HEK293 (cell line): ENCODE results near the gene SMURF1.

Experiments used
- CTCF ChIA-PET: fragments of 350-600 bp; formaldehyde crosslinking; extraction: SDS; loops from one replicate; lab custom pipeline; 2021; ENCODE audit warnings: antibody characterized with exemption; lab: Yijun Ruan, JAX
- POLR2A ChIA-PET: fragments of 300-600 bp; formaldehyde crosslinking; extraction: SDS; loops from one replicate; lab custom pipeline; 2020; ENCODE audit warnings: antibody characterized with exemption, inconsistent platforms; lab: Yijun Ruan, JAX
- H3K27ac ChIP-seq: fragments of 200-500 bp; sonication (Bioruptor generic); 2 replicates; pipeline ENCODE4 v1.5.1; 2014; ENCODE audit warnings: low read depth, low read length, control low read depth, inconsistent platforms; ENCODE audit errors: extremely low read depth
- H3K36me3 ChIP-seq, 2 experiments: fragments of 200-500 bp in 1 of 2; sonication (Bioruptor generic) in 1 of 2; 1 replicate in 1 of 2; 2 replicates in 1 of 2; pipeline ENCODE4 v1.5.1; 2014 to 2017; ENCODE audit warnings: inconsistent platforms in 2 of 2, low read length in 2 of 2; ENCODE audit not compliant: control insufficient read depth in 2 of 2, insufficient read depth in 1 of 2
- H3K4me1 ChIP-seq: fragments of 200-500 bp; sonication (Bioruptor generic); 2 replicates; pipeline ENCODE4 v1.5.1; 2014; ENCODE audit warnings: mild to moderate bottlenecking, low read length, inconsistent platforms; ENCODE audit not compliant: control insufficient read depth, insufficient read depth
- H3K4me3 ChIP-seq: 2 replicates; pipeline ENCODE4 v1.5.1; 2011; ENCODE audit warnings: low read depth, mild to moderate bottlenecking, control low read depth, low read length, moderate library complexity
- H3K9me3 ChIP-seq: fragments of 200-500 bp; sonication (Bioruptor generic); 2 replicates; pipeline ENCODE4 v1.5.1; 2014; ENCODE audit warnings: low read depth, low read length, inconsistent platforms; ENCODE audit not compliant: control insufficient read depth, insufficient read depth
- SCRT2 ChIP-seq: fragments of 450-650 bp; formaldehyde crosslinking; IDR thresholded peaks from 2 replicates; pipeline ENCODE4 v1.5.1; 2016; ENCODE audit warnings: missing biosample characterization, missing genetic modification characterization
- ZNF544 ChIP-seq: fragments of 450-650 bp; formaldehyde crosslinking; IDR thresholded peaks from 2 replicates; pipeline ENCODE4 v1.5.0; 2017; ENCODE audit warnings: missing biosample characterization, missing genetic modification characterization
- ZNF548 ChIP-seq: fragments of 450-650 bp; formaldehyde crosslinking; IDR thresholded peaks from 2 replicates; pipeline ENCODE4 v1.5.1; 2016; ENCODE audit warnings: missing biosample characterization, missing genetic modification characterization
- ZNF571 ChIP-seq: fragments of 450-650 bp; formaldehyde crosslinking; IDR thresholded peaks from 2 replicates; pipeline ENCODE4 v1.5.0; 2017; ENCODE audit warnings: missing biosample characterization, missing genetic modification characterization
- ZNF785 ChIP-seq: fragments of 450-650 bp; formaldehyde crosslinking; IDR thresholded peaks from 2 replicates; pipeline ENCODE4 v1.5.1; 2016; ENCODE audit warnings: missing biosample characterization, missing genetic modification characterization
- TF ChIP-seq, protein P1 (sequence below): fragments of 450-650 bp; formaldehyde crosslinking; IDR thresholded peaks from 2 replicates; pipeline ENCODE4 v1.5.1; 2016; ENCODE audit warnings: missing biosample characterization, missing genetic modification characterization, borderline replicate concordance

SMURF1 gene

DNA sequence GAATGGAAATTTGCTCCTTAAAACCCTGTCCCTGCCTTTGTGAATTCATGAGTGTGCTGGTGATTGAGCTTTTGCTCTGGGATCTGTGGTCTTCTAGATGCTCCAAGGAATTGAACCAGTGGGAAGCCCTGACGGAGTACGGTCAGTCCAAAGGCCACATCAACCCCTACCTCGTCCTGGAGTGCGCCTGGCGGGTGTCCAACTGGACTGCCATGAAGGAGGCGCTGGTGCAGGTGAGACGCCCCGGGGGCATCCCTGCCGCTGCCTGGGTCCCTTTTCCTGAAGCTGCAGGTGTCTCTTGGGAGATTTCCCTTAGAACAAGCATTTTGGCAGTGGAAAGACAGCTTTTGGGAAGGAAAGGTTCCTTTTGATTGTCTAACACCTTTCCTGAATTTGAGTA is 165.2 kb downstream of the SMURF1 start:
- Histone ChIP-seq H3K4me1 (no peaks in the 10 kb centered on the region), H3K27ac (no peak overlapping the region), H3K9me3 (no peaks in the 10 kb centered on the region), H3K36me3 (peaks cover 43 to 99% of the 10 kb centered on the region in 2 experiments), H3K4me3 (no peak overlapping the region)
- CTCF ChIA-PET = no interaction called here
- POLR2A ChIA-PET = no interaction called here
- TF ChIP-seq, protein P1, sequence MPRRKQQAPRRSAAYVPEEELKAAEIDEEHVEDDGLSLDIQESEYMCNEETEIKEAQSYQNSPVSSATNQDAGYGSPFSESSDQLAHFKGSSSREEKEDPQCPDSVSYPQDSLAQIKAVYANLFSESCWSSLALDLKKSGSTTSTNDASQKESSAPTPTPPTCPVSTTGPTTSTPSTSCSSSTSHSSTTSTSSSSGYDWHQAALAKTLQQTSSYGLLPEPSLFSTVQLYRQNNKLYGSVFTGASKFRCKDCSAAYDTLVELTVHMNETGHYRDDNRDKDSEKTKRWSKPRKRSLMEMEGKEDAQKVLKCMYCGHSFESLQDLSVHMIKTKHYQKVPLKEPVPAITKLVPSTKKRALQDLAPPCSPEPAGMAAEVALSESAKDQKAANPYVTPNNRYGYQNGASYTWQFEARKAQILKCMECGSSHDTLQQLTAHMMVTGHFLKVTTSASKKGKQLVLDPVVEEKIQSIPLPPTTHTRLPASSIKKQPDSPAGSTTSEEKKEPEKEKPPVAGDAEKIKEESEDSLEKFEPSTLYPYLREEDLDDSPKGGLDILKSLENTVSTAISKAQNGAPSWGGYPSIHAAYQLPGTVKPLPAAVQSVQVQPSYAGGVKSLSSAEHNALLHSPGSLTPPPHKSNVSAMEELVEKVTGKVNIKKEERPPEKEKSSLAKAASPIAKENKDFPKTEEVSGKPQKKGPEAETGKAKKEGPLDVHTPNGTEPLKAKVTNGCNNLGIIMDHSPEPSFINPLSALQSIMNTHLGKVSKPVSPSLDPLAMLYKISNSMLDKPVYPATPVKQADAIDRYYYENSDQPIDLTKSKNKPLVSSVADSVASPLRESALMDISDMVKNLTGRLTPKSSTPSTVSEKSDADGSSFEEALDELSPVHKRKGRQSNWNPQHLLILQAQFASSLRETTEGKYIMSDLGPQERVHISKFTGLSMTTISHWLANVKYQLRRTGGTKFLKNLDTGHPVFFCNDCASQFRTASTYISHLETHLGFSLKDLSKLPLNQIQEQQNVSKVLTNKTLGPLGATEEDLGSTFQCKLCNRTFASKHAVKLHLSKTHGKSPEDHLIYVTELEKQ (tag by site-specific recombination) = no peak
- no peak for TF ChIP-seq ZNF785 (tag by site-specific recombination)
- no peak for TF ChIP-seq ZNF548
- no peak for TF ChIP-seq ZNF571 (tag by site-specific recombination)
- no peak for TF ChIP-seq ZNF544 (tag by site-specific recombination)
- TF ChIP-seq SCRT2 = no peak
